Endothelial cell (in vitro differentiated cells): ENCODE results near the gene GRID1. TPM values are rescaled to one million over a fixed set of nuclear protein-coding genes. Genes with fewer than 3 reads are reported as not detected.

Experiments used
- DNase-seq: peaks from one replicate; pipeline ENCODE4 v3.0.0; 2021; ENCODE audit warnings: low spot score
- H3K27ac Mint-ChIP-seq: one replicate; pipeline ENCODE4 v1.8.0; 2021; ENCODE audit warnings: mixed read lengths, inconsistent platforms; ENCODE audit not compliant: unreplicated experiment
- H3K27me3 Mint-ChIP-seq: one replicate; pipeline ENCODE4 v1.8.0; 2021; ENCODE audit warnings: mild to moderate bottlenecking, moderate library complexity, mixed read lengths, inconsistent platforms; ENCODE audit not compliant: unreplicated experiment
- H3K36me3 Mint-ChIP-seq: one replicate; pipeline ENCODE4 v1.8.0; 2021; ENCODE audit warnings: mild to moderate bottlenecking, low read depth, mixed read lengths, inconsistent platforms; ENCODE audit not compliant: unreplicated experiment
- H3K4me1 Mint-ChIP-seq: one replicate; pipeline ENCODE4 v1.8.0; 2021; ENCODE audit warnings: mild to moderate bottlenecking, mixed read lengths, inconsistent platforms; ENCODE audit not compliant: unreplicated experiment
- H3K4me3 Mint-ChIP-seq: one replicate; pipeline ENCODE4 v1.8.0; 2021; ENCODE audit warnings: mild to moderate bottlenecking, mixed read lengths, inconsistent platforms; ENCODE audit not compliant: unreplicated experiment
- H3K9me3 Mint-ChIP-seq: one replicate; pipeline ENCODE4 v1.8.0; 2021; ENCODE audit warnings: mixed read lengths, inconsistent platforms; ENCODE audit not compliant: unreplicated experiment
- total RNA-seq: library from RNA; stranded (reverse); fragmentation: NEBNext Ultra II Directional; extraction: Animal tissue kit (Norgen Biotek cat#: 25700); gene quantifications from one replicate; pipeline ENCODE4 v1.2.1, GENCODE V29; 2021; ENCODE audit not compliant: unreplicated experiment
- TF ChIP-seq, protein P1 (sequence below): fragments of 200-600 bp; sonication (generic); IDR thresholded peaks from one replicate; pipeline ENCODE4 v1.5.0; 2021; ENCODE audit warnings: antibody characterized with exemption; ENCODE audit not compliant: unreplicated experiment

Gene GRID1
- total RNA-seq, 1 donor from 2014 or later: 0.26 TPM

DNA sequence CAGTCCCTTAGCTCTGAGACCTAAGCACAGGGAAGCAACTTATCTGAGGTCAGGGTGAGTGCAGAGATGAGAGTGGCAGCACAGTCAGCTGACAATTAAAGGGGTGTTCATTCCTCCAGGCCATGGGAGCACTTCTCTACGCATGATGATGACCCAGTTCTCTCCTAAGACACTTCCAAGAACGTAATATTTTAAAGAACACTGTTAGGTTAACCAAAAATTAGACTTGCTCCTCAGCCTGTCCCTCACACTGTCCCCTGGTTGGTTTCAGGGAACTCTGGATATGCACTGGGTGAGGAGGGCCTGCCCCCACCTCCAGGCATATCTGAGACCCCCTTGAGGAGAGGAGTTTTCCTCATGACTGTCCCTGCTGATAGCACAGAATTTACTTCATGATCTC, 767.5 kb downstream of the GRID1 start:
- Mint-ChIP-seq H3K4me1 (no peaks in the 10 kb centered on the region), H3K9me3 (peaks cover 15% of the 10 kb centered on the region), H3K27me3 (peaks cover 5% of the 10 kb centered on the region), H3K36me3 (peaks cover 4% of the 10 kb centered on the region), H3K27ac (no peak overlapping the region), H3K4me3 (no peak overlapping the region)
- TF ChIP-seq, protein P1, sequence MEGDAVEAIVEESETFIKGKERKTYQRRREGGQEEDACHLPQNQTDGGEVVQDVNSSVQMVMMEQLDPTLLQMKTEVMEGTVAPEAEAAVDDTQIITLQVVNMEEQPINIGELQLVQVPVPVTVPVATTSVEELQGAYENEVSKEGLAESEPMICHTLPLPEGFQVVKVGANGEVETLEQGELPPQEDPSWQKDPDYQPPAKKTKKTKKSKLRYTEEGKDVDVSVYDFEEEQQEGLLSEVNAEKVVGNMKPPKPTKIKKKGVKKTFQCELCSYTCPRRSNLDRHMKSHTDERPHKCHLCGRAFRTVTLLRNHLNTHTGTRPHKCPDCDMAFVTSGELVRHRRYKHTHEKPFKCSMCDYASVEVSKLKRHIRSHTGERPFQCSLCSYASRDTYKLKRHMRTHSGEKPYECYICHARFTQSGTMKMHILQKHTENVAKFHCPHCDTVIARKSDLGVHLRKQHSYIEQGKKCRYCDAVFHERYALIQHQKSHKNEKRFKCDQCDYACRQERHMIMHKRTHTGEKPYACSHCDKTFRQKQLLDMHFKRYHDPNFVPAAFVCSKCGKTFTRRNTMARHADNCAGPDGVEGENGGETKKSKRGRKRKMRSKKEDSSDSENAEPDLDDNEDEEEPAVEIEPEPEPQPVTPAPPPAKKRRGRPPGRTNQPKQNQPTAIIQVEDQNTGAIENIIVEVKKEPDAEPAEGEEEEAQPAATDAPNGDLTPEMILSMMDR: no peak
- no peak for DNase-seq

DNA sequence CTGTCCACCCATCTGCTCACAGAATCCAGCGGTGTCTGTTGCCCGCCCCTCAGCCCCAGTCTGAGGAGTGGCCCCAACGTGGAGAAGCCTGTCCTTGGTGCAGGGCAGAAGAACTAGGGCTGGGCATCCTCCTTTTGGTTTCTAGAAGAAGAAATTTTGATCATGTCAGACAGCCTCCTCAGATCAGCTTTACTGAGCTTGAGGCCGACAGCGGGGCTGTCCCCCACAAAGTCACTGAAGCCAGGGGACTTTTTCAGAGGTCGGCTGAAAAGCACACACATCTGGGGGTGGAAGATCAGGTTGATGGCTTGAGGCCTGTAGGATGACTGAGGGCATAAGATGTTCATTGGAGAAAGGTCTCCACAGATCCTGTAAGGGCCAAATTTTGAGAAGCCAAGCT, 767.9 kb downstream of the GRID1 start:
- no peaks in the 10 kb centered on the region for H3K4me1 Mint-ChIP-seq
- H3K27me3 Mint-ChIP-seq: peaks cover 5% of the 10 kb centered on the region
- no peak overlapping the region for H3K4me3 Mint-ChIP-seq
- DNase-seq: no peak
- TF ChIP-seq, protein P1: no peak
- peaks cover 4% of the 10 kb centered on the region for H3K36me3 Mint-ChIP-seq
- H3K27ac Mint-ChIP-seq: no peak overlapping the region
- peaks cover 15% of the 10 kb centered on the region for H3K9me3 Mint-ChIP-seq

DNA sequence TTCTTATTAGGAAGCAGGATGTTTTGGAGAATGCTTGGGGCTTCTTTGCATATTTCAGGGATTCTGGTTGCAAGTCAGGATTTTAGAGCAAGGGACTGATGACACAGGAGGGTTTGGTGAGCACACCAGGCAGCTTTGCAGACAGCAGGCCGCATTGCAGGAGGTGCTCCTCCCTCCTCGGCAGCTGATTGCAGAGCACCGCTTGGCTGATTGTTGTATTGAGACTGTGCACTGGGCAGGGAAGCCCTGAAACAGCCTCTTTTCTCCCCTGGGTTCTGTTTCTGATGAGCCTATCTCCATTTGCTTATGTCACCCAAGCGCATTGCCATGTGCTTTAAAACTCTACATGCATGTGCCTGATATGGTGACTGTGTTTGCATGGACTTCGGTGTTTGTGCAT, 769.6 kb downstream of the GRID1 start:
- Mint-ChIP-seq H3K27me3 (peaks cover 5% of the 10 kb centered on the region), H3K36me3 (peaks cover 7% of the 10 kb centered on the region), H3K4me1 (no peaks in the 10 kb centered on the region), H3K9me3 (peaks cover 15% of the 10 kb centered on the region), H3K4me3 (no peak overlapping the region), H3K27ac (no peak overlapping the region)
- DNase-seq: no peak
- TF ChIP-seq, protein P1: no peak

DNA sequence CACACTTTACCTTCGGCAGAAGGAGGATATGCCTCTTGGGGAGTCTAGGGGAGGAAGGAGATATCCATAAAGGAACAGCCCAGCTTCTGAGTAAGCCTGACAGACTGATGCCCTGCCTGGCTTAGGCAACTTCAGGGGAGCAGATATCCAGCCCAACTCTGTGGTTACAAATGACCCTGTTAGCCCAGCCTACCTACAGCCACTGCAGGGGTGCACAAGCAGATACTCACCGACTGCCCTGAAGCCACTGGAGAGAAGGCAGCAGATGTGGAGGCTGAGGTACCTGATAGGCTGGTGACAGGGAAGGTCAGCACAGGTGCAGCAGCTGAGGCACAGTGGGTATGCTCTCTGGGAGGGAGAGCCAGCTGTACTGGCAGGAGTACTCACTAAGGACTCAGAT, 770.2 kb downstream of the GRID1 start:
- TF ChIP-seq, protein P1: no peak
- no peak overlapping the region for H3K4me3 Mint-ChIP-seq
- peaks cover 5% of the 10 kb centered on the region for H3K27me3 Mint-ChIP-seq
- peaks cover 6% of the 10 kb centered on the region for H3K36me3 Mint-ChIP-seq
- H3K9me3 Mint-ChIP-seq: peaks cover 14% of the 10 kb centered on the region
- H3K27ac Mint-ChIP-seq: no peak overlapping the region
- H3K4me1 Mint-ChIP-seq: no peaks in the 10 kb centered on the region
- no peak for DNase-seq

DNA sequence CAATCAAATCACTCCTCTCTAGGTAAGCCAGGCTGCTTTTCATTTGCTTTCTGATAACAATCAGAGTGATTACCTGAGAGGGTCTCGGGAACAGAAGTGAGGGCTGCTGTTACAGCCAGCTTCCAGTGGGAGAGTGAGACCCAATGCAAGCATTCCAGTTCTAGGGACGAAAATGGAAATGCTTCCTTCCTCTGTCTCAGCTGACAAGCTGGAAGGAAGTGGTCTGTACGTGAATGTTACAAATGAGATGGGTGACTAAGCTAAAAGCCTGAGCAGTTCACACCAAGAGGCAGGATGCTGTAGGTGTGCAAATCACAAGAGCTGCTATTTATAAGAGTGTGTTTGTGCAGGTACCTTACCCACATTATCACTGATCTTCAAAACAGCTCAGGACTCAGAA, 772.4 kb downstream of the GRID1 start:
- TF ChIP-seq, protein P1: no peak
- Mint-ChIP-seq H3K4me3 (no peak overlapping the region), H3K4me1 (no peaks in the 10 kb centered on the region), H3K27ac (no peak overlapping the region), H3K9me3 (no peaks in the 10 kb centered on the region), H3K27me3 (peaks cover 3% of the 10 kb centered on the region), H3K36me3 (peaks cover 3% of the 10 kb centered on the region)
- DNase-seq: no peak
